NCI-H2196 treated with DMSO at 0.1 percent for 48 hours (cell line): ENCODE measurements around the gene PEX14.

ENCODE experiments used
- DNase-seq: peaks from one replicate; lab custom pipeline; 2025; ENCODE audit not compliant: unreplicated experiment; lab: John Stamatoyannopoulos, UW

The PEX14 gene

DNA sequence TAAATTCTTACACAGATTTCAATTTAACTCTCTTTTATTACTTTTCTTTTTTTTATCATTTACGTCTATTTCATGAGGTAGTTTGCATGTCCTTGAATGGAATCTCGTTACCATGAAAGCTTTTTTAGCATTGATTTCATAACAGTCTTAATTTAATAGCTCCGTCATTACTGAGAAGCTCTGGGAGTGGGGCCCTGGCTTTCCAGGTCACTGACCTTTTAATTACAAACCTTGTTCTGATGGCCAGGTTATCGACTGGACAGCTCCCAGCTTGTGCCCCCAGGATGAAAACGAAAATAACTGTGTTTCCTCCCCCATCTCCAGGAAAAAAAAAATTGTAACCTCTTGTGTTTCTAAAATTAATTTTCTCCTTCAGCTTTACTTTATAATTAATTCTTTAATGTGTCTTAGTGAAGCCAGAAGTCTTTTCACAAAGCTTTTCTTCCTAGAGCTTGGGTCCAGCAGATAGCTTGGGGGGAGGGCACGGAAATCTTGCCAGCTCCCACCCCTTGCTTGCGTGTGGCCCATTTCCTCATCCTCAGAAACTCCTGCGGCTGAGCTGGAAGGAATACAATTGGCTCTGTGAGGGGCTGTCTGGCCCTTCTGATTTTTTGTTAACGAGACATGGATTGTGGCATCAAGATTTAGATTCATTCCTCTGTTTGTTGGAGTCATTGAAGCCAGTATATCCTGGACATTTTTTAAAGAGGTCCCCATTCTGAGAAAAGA lies 65.7 kb downstream of the PEX14 start:
- DNase-seq, result no peak

- DNase-seq, result no peak
Observed at GRCh38 chr1:10541286-10541685, 66.5 kb downstream of the PEX14 start.

DNA sequence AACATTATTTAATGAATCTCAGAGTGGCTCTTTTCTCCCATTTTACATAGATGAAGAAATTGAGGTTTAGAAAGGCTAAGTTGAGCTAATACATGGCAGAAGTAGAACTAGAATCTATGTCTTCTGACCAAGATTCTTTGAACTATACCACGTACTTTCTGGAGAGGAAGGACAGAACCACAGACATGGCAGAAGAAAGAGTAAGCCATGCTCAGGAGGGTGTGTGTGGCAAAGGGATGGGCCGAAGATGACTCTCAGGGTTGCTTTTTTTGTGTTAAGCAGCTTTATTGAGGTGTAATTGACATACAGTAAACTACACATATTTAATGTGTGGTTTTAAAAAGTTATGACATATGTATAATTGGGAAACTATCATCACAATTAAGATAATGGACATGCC lies 69.5 kb downstream of the PEX14 start:
- DNase-seq, result no peak

DNA sequence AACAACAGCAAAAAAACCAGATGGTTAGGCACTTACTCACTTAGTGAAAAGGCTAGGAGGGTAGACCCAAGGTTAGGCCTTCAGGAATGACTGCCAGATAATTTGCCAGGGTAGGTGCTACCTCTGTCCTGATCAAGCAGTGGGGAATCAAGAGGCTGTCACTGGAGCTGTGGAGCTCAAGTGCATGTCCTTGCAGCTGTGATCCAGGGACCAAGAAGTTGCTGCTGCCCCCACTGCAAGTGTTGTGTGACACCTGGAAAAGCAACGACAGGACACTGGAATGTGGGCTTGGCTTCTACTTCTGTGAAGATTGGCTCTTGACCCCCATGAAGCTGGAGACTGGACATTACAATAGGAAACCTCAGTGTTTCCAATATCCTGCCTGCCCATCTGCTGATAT lies 72.1 kb downstream of the PEX14 start:
- DNase-seq, result no peak

- no peak for DNase-seq
Observed at GRCh38 chr1:10549904-10550664, 75.3 kb downstream of the PEX14 start.

DNA sequence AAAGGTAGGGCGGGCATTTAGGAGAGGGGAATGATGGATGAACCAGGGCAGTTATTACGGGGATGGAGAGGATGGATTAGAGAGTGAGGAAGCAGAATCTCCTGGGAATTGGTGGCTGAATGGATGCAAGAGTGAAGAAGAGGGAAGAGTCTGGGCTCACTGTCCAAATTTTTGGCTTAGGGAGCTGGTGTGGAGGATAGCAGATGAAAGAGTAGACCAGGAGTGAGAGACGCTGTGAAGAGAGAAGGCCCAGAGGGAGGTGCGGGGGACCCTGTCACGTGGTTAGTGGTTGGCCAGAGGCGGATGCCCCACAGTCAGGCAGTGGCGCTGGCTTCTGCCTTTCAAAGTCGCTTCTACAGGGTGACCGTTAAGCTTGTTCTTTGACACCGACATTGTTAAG lies 78.4 kb downstream of the PEX14 start:
- no peak for DNase-seq

GRCh38 chr1:10555635-10556429 lies 81.1 kb downstream of the PEX14 start:
- DNase-seq, result no peak

DNA sequence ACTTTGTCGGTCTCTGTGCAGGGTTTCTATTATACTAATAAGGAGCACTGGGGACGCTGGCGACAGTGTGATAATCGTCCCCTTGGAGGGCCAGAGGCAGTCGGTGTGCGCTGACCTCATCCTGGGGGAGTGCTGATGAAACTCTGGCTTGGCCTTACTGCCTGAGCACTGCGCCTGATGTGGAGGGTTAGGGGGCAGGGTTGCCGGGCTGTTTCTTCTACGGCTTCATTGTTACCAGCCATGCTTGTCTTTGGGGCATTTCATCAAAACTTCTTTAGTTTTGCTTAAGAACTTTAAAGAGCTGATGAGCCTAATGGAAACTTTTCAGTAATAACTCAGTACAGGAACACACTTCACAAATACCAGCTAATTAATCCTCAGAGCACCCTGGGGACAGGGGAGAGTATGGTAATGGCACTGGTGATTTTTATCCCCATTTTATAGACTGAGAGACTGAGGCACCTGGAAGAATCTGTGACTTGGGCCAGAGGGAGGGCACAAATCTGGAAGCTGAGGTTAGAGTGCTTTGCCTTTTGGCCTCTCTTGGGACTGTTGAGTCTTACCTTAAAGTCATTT lies 81.8 kb downstream of the PEX14 start:
- no peak for DNase-seq

DNA sequence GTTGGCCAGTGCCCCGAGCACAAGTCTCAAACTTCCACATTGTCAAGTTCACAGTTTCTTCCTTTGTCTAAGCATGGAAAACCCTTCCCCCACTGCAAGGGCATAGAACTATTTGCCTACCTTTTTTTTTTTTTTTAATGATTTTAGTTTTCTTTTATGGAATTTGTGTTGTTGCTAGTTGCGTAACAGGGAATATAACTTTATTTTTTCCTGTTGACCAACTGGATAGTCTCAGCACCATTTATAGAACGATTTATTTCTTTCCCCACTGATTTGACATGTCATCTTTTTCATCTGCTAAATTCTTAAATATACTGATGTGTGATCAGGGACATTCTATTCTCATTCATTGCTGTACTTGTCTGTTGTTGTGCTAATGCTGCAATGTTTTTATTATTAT lies 83.0 kb downstream of the PEX14 start:
- no peak for DNase-seq

DNA sequence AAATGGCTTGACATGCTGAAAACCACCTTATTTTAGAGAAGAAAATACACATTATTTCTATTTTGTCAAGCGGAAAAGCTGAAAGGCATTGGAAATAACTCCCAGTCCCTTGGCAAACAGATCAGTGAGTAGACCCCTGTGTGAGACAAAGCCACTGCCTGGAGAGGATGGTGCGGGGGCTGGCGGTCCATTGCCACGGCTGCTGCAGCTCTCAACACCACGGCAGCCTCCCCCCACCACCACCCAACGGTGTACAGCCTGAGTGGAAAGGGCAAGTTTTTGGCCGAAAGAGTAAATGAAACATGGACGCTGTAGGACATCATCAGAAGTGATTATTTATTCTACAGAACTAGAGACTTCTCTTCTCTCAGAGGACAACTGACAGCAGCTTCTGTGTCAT lies 84.6 kb downstream of the PEX14 start:
- DNase-seq, result no peak

GRCh38 chr1:10561497-10561896 lies 86.7 kb downstream of the PEX14 start:
- DNase-seq, result no peak

DNA sequence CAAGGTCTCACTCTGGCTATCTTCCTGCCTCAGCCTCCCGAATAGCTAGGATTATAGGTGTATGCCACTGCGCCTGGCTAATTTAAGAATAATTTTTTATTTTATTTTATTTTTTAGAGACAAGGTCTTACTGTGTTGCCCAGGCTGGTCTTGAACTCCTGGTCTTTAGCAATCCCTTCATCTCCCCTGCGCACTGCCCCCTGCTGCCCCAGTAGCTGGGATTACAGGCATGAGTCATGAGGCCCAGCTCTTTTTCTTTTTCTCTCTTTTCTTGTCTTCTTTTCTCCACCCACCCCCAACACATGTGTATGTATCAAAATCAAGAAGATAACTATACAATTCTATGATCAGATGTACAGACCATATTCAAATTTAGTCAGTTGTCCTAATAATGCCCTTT lies 87.2 kb downstream of the PEX14 start:
- DNase-seq, result no peak

- no peak for DNase-seq
Observed at GRCh38 chr1:10564063-10564462, 89.3 kb downstream of the PEX14 start.

- no peak for DNase-seq
Observed at GRCh38 chr1:10569531-10569930, 94.8 kb downstream of the PEX14 start.

- no peak for DNase-seq
Observed at GRCh38 chr1:10575616-10576015, 100.9 kb downstream of the PEX14 start.

DNA sequence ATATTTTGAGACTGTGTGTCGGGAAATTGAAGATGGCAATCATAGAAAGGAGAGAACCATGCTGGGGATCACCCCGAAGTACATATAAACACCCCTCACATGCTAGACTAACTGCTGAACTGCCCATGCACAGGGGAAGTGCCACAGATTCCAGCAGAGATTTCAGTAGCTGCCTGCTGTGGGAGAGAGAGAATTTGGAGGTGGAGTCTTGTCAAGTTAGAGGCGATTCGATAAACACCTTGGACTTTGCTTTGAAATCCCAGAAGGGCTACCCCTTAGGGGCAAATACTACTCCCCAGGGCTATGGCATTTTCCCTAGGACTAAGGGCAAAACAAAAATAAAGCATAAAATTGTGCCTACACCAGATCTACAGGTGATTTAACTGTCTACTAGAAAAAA lies 103.3 kb downstream of the PEX14 start:
- DNase-seq, result no peak

GRCh38 chr1:10583641-10584040 lies 108.9 kb downstream of the PEX14 start:
- no peak for DNase-seq

DNA sequence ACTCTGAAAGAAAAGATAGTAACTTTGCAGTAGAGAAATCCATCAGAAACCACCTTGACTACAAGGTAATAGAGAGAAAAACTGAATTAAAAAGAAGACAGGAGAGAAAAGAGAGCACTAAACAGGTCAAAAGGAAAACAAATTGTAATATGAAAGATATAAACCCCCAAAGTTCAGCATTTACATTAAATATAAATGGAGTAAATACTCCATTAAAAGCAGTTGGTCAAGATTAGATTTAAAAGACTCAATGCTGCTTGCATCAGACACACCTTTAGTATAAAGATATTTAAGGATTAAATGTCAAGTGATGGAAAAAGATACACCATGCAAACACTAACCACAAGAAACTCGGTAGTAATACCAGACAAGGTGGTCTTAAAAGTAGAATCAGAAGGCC lies 110.5 kb downstream of the PEX14 start:
- no peak for DNase-seq

DNA sequence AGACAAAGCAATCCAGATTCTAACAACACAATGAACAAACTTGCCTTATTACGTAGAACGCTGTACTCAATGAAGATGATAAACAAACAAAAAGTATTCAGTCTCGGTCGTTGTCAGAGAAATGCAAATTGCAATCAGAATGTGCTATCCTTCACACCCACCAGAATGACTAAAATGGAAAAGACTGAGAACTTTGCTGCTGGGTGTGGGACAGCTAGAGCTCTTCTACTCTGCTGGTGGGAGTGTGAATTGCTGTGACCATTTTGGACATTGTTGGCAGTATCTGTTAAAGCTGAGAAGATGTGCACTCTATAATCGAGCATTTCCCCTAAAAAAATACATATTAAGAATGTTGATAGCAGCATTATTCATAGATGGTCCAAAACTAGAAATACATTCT lies 111.4 kb downstream of the PEX14 start:
- DNase-seq, result no peak

DNA sequence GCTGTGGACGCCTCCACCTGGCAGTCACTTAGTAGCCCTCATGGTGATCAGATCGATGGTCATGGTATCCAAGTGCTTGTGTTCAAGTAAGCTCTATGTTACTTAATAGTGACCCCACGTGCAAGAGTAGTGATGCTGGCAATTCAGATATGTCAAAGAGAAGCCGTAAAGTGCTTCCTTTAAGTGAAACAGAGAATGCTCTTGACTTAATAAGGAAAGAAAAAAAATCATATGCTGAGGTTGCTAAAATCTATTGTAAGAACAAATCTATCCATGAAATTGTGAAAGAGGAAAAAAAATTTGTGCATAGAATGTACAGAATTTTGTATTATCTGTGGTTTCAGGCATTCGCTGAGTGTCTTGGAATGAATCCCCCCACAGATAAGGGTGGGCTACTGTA lies 113.9 kb downstream of the PEX14 start:
- DNase-seq, result no peak

- no peak for DNase-seq
Observed at GRCh38 chr1:10589074-10589473, 114.3 kb downstream of the PEX14 start.

GRCh38 chr1:10591010-10591409 lies 116.3 kb downstream of the PEX14 start:
- DNase-seq, result no peak
